HG03060 (cell line): ENCODE measurements around the gene GNG3.
"Not testable (repeated sequence)": the region's sequence is repeated elsewhere in the genome, so short reads cannot be mapped to it uniquely, and the experiment has no call there.

ENCODE experiments used
- ATAC-seq: cut with Tn5 transposase; IDR thresholded peaks from one replicate; pipeline ENCODE4 v1.9.1; 2021; ENCODE audit warnings: low read depth, moderate number of reproducible peaks; ENCODE audit not compliant: unreplicated experiment

Gene GNG3

DNA sequence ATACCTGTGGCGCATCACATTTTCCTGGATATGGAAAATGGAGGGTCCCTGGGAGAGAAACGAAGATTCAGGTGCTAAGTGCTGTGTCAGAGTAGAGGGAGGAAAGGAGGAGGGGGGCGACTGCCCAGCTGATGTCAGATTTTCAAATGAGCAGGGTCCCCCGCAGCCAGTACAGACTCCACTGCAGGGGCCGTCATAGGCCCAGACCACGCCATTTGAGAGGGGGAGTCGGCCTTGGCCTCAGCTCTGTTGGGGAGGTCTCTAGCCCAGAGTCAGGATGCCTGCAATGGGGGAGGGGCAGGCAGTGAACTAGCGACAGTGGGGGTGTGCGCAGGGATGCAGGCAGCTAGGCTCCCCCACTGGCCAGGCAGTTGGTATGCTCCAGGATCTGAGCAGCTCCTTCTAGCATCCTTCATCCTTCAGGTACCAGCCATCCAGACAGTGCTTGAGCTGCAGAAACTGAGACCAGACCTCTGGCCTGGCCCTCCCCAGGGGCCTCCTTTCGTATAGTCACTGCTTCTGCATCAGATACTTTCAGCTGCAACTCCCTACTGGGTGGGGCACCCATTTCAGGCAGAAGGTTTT is at the start of gene GNG3, which contains the start of gene BSCL2:
TSS of gene GNG3 (plus strand) at position 400 of the 585 bp plus-strand sequence. CDS start 620 bp downstream, outside the sequence.
TSS of gene BSCL2 (minus strand) at position 148 of the 585 bp plus-strand sequence. CDS start 229 bp downstream, outside the sequence.
- ATAC-seq: no peak

DNA sequence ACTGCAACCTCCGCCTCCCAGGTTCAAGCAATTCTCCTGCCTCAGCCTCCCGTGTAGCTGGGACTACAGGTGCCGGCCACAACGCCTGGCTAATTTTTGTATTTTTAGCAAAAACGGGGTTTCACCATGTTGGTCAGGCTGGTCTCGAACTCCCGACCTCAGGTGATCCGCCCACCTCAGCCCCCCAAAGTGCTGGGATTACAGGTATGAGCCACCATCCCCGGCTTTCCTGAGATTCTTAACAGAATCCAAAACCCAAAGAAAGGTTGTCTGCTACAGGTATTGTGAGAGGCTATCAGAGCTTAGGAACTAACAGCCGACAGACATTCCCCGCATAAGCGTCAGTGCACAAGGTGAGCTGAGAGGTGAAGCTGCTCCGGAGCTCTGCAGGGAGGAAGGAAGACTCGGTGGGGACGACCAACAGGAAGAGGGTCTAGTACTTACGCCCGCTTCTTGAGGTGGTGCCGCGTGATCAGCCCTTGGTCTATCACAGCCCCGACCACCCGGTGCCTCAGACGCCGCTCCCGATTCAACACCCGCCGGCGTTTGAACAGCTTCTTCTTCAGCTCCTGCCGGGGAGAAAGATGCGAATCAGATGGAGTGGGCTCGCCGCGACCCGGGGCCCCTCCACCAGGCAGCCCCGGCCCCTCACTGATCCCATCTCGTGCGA is 42.9 kb upstream of the GNG3 start:
- ATAC-seq: peak; percentile 17

DNA sequence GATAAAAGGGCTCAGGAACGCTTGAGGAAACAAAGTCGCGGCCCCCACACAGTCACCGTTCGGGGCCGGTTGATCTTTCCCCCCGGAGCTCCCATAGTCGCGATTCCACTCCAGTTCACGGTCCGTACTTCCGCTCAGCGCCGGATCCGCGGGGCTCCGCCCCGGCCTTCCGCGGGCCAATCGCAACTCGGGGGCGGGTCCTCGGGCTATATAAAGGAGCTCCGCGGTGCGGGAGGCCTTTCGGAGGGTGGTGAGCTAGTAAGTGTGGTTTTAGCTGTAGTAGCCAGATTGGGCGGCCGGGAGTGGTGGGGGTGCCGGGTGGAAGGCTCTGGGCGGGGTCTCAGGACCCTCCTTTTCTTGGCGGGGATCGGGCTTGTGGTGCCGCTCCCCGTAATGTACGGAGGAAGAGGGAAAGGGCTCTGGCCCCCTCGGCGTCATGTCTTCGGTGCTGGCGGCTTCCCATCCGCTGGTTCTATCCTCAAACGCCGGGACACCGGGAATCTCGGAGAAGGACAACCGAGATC is 42.3 kb upstream of the GNG3 start, which contains the start of the genes C11orf98 and CSKMT:
TSS of gene C11orf98 (minus strand) at position 136 of the 524 bp plus-strand sequence. CDS start at position 95, 41 bp downstream.
TSS of gene CSKMT (plus strand) at position 238 of the 524 bp plus-strand sequence. CDS start 568 bp downstream, outside the sequence.
- ATAC-seq: peak; percentile 46

DNA sequence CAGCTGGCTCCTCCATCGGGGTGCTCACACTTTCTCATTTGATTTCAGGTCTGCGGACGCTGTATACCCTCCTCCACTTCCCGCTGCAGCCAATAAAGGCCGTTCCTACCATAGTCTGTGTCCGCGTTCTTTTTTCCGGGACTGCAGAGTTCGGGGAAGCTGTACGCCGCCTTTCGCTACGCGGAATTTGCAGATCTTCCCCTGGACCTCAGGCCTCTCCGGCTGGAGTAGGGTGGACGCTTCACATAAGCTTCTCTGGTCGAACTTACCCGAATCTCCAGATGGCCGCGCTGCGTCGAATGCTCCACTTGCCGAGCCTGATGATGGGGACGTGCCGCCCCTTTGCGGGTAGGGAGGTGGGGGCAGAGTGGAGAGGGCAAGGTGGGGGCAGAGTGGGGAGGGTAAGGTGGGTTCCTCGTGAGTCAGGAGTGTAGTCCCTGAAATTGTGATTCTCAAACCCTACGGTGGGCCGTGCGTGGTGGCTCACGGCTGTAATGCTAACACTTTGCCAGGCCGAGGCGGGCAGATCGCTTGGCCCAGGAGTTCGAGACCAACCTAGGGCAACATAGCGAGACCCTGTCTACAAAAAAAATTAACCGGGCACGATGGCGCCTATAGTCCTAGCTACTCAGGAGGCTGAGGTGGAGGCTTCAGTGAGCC is 41.7 kb upstream of the GNG3 start:
- ATAC-seq: peak; percentile 6

DNA sequence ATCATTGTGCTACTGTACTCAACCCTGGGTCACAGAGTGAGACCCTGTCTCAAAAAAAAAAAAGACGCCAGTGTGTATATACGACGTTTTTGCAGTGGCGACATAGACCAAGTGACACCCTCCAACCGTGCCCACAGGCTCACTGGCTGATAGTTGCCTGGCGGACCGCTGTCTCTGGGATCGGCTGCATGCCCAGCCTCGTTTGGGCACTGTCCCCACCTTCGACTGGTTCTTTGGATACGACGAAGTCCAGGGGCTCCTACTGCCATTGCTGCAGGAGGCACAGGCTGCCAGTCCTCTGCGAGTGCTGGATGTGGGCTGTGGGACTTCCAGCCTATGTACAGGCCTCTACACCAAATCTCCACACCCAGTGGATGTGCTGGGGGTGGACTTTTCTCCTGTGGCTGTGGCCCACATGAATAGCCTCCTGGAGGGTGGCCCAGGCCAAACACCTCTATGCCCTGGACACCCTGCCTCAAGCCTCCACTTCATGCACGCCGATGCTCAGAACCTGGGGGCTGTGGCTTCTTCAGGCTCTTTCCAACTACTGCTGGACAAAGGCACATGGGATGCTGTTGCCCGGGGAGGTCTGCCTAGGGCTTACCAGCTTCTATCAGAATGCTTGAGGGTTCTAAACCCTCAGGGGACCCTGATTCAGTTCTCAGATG is 41.1 kb upstream of the GNG3 start:
- no peak for ATAC-seq

DNA sequence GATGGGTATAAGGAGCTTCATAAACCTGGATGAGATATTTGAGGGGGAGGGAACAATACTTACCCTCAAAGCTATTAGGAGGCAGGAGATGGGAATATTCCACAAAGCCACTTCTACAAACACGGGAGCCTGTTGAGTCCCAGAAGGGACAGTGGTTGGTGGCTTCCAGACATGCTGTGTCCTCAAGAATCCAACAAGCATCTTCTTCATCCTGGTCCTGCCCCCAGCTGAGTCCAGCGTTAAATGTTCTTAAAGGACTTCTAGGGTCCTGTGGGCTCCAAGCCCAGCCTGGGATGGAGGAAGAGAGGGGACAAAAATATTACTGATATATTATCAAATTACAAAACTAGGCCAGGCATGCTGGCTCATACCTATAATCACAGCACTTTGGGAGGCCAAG is 40.0 kb upstream of the GNG3 start:
- no peak for ATAC-seq

DNA sequence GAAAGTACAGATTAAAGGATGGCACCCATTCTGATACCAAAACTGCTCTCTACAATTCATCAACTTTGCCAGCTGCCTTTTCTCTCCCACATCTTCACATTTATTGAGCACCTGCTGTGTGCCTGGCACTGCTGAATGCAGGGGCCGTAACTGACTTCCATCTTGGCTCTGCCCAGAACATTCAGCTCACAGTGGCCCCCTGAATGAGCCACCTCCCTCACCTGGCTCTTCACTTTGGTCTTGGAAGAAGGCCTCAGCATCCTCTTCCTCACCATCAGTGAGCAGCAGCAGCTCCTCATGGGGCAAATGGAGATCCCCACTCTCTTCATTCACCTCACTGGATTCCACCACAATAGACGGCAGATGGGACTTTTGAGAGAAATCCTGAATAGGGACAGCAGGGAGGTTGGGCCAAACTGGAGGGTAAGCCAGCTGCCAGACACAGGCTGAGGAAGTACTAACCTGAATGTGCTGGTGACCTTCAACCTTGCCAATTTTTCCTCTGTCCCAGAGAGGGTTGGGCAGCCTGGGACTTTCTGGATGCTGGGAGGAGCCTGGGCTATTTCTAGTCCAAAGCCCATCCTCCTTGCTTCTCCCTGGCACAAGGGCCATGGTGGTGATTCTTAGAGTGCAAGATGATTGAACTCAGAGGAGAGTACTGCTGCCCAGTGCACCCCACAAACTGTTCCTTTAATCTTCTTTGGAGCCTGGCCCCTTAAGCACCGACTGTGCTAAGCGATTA is 37.9 kb upstream of the GNG3 start:
- ATAC-seq: no peak

DNA sequence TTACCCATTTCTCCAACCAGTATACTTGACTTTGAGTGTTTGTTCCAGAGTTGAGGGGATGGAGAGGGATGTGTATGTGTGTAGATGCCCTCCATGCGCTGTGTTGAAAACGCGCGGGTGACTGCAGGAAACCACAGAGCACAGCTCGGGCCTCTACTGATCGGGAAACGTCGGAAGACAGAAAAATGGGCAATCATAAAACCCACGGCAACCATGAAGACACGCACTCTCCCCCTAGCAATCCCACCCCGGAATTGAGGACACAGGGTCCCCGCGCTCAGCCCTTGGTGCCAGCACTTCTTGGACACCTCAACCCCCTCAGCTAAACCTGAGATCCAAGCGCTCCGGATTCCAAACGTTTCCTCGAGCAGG is 36.3 kb upstream of the GNG3 start:
- ATAC-seq: no peak

DNA sequence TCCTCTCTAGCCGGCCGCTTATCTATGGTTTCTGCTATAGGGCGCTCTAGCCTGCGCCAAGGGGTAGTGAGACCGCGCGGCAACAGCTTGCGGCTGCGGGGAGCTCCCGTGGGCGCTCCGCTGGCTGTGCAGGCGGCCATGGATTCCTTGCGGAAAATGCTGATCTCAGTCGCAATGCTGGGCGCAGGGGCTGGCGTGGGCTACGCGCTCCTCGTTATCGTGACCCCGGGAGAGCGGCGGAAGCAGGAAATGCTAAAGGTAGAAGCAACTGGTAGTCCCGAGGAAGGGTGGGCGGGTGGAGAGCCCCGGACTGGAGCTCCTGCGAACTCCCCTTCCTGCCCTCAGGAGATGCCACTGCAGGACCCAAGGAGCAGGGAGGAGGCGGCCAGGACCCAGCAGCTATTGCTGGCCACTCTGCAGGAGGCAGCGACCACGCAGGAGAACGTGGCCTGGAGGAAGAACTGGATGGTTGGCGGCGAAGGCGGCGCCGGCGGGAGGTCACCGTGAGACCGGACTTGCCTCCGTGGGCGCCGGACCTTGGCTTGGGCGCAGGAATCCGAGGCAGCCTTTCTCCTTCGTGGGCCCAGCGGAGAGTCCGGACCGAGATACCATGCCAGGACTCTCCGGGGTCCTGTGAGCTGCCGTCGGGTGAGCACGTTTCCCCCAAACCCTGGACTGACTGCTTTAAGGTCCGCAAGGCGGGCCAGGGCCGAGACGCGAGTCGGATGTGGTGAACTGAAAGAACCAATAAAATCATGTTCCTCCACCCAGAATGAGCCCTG is 35.7 kb upstream of the GNG3 start, which contains the start of the genes LBHD1 and UQCC3:
TSS of gene LBHD1 (minus strand) at position 660 of the 782 bp plus-strand sequence. CDS start 2,236 bp downstream, outside the sequence.
TSS of gene UQCC3 (plus strand) at position 66 of the 782 bp plus-strand sequence. CDS start at position 139, 73 bp downstream.
- ATAC-seq: no peak

DNA sequence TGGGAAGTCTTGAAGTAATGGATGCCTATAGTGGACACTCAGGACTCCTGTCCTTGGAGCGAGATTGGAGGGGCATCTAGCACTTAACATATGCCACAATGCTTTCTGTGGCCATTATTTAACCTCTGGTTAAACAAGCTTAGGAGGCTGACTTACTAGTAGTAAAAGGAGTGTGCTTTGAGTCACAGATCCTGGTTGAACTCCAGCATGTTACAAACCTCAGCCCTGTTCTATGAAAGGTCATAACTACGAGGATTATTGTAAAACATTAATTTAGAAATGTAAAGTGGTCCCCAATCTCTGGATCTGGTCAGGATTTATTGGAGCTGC is 34.3 kb upstream of the GNG3 start:
- ATAC-seq: no peak

DNA sequence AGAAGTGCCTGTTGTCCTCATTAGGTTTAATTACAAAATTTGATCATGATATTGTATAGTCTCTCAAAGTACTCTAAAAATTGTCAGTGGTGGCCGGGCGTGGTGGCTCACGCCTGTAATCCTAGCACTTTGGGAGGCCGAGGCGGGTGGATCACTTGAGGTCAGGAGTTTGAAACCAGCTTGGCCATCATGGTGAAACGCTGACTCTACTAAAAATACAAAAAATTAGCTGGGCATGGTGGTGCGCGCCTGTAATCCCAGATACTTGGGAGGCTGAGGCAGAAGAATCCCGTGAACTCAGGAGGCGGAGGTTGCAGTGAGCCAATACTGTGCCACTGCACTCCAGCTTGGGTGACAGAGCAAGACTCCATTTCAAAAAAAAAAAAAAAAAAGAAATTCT is 32.1 kb upstream of the GNG3 start:
- ATAC-seq: not testable (repeated sequence)

DNA sequence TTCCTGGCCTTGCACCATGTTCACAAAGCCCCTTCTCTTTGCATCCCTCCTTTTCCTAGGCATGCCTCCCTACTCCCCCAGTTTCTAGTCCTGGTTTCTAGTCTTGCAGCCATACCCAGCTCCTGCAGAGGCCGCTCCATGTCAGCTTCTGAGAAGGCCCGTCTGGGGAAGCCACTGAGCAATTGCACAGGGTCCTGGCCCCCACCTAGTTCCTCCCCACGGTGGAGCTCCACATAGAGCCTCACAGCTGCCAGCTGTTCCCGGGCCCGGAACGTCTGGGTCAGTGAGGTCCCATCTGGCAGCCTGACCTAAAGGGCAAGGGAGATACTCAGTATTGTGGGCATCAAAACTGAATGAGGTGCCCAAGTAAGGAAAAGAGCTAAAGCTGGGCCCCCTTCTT is 30.8 kb upstream of the GNG3 start:
- no peak for ATAC-seq

DNA sequence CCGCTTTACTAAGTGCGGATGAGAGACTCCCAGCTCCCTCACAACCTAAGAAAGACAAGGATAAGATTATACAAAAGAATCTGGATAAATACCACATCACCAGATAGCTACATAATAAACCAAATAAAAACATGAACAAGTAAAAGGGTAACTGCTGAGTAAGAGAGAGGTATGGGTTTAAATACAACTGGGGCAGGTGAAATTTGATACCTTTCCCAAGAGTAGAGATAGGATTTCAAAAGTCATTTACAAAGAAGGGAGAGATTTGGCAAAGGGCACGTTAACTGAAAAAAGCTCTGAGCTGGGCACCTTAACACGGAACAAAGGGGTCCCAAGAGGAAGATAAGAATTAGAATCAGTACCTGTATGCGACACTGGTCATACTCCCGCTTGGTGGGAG is 30.3 kb upstream of the GNG3 start:
- no peak for ATAC-seq

DNA sequence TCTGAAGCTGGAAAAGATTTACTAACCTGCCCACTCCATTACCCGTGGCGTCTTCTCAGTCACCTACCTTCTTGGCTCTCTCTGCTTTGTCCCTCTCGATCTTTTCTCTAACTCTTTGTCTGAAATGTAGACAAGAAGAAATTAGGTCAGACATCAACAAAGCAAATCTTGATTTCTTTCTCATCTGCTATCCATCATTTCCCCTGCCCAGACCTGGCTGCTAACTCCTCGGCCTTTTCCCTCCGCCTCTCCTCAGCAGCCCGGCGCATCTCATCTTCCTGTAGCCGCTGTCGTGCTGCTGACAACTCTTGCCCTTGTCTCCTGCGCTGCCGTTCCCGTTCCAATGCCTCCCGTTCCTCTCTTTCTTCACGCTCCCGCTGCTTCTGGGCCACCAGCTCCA is 29.8 kb upstream of the GNG3 start:
- ATAC-seq: no peak

DNA sequence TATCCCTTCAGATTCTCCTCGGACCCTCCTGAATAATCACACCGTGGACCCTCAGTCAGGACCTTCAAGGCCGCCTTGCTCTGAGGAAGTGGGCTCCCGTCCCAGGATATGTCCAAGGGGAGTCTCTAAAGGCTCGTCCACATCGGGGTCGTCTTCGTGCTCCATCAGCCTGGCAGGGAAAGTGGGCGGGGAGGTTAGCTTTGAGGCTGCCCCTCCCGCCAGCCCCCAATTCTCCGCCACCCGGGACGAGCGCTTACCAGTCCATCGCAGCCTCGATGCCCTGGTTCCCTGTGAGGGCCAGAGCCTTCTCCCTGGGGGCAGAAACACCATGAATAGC is 29.1 kb upstream of the GNG3 start:
- ATAC-seq: no peak

DNA sequence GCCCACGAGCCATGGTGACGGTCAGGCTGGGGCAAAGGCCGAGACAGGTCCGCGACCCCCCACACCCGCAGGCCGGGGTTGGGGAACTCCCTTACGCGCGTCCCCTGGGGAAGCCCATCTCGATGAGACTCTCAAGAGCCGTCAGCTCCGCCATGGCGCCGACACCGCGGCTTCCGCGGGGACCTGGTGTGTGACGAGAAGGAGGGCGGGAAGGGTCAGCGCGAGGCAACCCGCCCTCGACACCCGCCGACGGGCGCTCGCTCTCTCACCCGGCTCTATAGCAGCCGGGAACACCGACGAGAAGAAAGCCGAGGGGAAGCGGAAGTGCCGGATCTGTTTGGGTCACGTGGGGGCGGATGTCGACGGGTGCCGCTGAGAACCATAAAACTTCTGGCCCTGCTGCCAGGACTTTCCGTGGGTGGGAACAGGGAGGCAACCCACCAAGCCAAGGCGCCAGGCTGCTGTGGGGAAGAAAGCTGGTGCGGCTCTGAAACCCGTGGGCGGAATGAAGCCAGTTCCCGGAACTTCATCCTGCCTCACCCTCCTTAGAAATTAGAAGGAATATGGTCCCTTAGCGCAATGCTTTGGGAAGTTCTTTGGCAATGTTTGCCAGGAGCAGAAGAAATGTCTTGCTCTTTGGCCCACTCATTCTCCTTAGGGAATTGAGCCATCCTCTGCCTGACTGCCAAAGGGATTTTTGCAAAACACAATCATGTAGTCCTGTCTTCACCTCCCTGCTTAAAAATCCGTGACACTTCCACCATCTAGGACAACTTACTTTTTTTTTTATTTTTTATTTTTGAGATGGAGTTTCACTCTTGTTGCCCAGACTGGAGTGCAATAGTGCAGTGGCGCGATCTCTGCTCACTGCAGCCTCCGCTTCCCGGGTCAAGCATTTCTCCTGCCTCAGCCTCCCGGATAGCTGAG is 28.4 kb upstream of the GNG3 start, which contains the start of gene UBXN1:
TSS of gene UBXN1 (minus strand) at position 304 of the 927 bp plus-strand sequence. CDS start at position 154, 150 bp downstream.
- no peak for ATAC-seq

DNA sequence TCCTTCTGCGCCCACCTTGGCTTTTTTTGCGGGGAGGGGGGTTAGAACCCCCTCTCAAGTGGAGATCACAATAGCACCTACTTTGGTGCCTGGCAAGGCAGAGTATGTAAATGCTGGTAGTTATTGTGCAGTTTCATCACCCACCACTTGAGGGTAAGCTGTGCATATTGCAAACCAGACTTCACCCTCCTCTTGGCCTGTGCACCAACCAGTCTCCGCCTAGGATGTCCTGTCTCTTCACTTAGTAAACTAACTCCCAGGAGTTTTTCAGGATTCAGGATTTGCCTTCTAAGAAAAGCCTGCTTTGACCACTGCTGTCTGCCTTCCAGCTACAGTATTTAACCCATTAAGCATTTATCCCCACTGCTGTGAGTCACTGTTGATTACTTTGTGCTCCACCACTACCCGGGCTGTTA is 26.6 kb upstream of the GNG3 start:
- ATAC-seq: no peak

DNA sequence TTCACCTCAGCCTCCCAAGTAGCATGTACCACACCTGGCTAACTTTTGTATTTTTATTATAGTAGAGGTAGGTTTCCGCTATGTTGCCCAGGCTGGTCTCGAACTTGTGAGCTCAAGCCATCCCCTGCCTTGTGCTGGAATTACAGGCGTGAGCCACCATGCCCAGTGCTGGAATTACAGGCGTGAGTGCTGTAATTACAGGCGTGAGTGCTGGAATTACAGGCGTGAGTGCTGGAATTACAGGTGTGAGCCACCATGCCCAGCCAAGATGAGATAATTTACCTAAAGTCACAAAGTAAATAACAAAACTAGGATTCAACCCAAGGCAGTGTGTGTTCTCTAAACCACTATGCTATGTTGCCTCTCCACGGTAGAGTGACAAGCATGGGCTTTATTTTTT is 25.0 kb upstream of the GNG3 start:
- no peak for ATAC-seq
